BLaER1 (cell line): ENCODE measurements around the gene WDR33.
A peak's percentile ranks its signal among the peaks of the same experiment; 100 is the strongest.

Source experiments
- H3K27ac ChIP-seq: shearing (Covaris generic); formaldehyde crosslinking; 2 replicates; pipeline ENCODE4 v1.8.1; 2022
- H3K27me3 ChIP-seq: shearing (Covaris generic); formaldehyde crosslinking; 2 replicates; pipeline ENCODE4 v1.8.1; 2022
- H3K36me3 ChIP-seq: shearing (Covaris generic); formaldehyde crosslinking; 2 replicates; pipeline ENCODE4 v1.8.1; 2022
- H3K4me1 ChIP-seq: shearing (Covaris generic); formaldehyde crosslinking; 2 replicates; pipeline ENCODE4 v1.8.1; 2022
- H3K4me2 ChIP-seq: shearing (Covaris generic); formaldehyde crosslinking; 2 replicates; pipeline ENCODE4 v1.8.1; 2022
- H3K4me3 ChIP-seq: shearing (Covaris generic); formaldehyde crosslinking; 2 replicates; pipeline ENCODE4 v1.8.1; 2022
- H3K9ac ChIP-seq: shearing (Covaris generic); formaldehyde crosslinking; 2 replicates; pipeline ENCODE4 v1.8.1; 2022
- H3K9me3 ChIP-seq: shearing (Covaris generic); formaldehyde crosslinking; 2 replicates; pipeline ENCODE4 v1.8.1; 2022
- H4K20me1 ChIP-seq: shearing (Covaris generic); formaldehyde crosslinking; 2 replicates; pipeline ENCODE4 v1.8.1; 2022
- Cebpa-rat ChIP-seq: shearing (Covaris generic); IDR thresholded peaks from 2 replicates; pipeline ENCODE4 v1.8.1; 2022

Gene WDR33

DNA sequence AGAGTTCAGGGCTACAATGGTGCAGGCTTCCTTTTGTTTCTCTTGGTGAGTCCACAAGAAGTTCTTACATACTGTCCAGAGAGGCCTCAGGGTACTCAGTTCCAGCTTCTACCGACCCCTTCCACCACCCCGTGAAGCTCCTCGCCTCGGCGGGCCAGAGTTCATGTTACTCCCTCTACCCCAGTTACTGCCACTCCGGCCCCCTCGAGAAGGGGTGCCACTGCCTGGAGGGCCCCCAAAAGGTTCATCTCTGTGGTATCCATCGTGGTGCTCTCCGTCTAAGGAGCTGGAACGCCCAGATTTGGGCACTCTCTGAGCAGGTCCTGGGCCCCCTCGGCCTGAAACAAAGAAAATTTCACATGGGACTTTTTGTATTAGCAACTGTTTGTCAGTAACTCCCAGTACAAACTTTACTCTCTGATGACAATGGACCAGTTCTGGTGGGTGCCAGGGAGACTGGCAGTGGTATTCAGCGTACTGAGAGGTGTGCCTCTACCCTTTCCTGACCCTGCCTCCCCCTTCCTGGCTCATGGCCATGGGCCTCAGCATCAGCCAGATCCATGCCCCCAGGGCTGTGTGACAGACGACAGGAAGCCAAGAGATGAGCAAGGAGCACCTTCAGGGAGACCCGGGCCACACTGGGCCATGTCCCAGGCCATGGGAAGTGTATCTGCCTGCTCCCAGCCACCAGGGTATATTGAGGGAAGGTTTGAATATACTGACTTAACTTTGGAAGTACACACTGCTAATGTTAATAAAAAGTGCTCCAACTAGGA lies 104.6 kb downstream of the WDR33 start:
- TF ChIP-seq Cebpa-rat, result no peak
- Histone ChIP-seq H3K27me3 (no peaks in the 10 kb centered on the region), H3K27ac (no peak overlapping the region), H3K4me1 (peaks cover 27% of the 10 kb centered on the region), H4K20me1 (peaks cover 41% of the 10 kb centered on the region), H3K36me3 (peaks cover 73% of the 10 kb centered on the region), H3K4me3 (no peak overlapping the region), H3K9ac (no peak overlapping the region), H3K9me3 (no peaks in the 10 kb centered on the region), H3K4me2 (no peak overlapping the region)

DNA sequence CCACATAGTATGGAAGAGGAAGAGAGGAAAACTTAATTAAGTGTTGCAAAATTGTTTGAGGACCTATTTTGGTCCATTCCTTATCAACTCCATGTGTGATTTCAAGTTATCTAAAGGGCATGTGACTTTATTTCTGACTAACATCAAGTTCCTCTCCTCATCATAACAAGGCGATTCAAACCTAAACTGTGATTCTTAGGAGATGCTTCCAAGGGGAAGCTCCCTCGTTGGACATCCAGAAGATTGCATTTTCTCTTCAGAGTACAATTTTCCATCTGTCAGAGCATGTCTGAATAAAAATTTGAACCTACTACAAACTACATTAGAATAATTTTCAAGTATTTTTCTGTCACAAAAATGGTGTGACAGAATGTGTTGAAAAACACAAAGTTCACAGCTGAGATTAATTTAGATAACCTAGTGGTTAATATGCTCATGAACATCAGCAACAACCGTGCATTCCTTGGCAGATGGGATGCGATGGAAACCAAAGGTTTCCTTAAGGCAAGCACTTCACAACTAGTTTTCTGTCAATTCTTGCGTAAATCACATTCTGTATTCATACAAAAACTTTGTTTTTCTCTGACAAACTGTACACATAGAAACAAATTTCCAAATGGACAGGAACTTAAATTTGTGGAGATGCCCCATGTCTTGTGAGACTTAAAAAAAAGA lies 105.4 kb downstream of the WDR33 start:
- H3K4me3 ChIP-seq, result no peak overlapping the region
- peaks cover 41% of the 10 kb centered on the region for H4K20me1 ChIP-seq
- no peaks in the 10 kb centered on the region for H3K9me3 ChIP-seq
- H3K4me1 ChIP-seq, result peaks cover 33% of the 10 kb centered on the region
- peaks cover 64% of the 10 kb centered on the region for H3K36me3 ChIP-seq
- no peaks in the 10 kb centered on the region for H3K27me3 ChIP-seq
- H3K27ac ChIP-seq, result no peak overlapping the region
- H3K4me2 ChIP-seq, result no peak overlapping the region
- H3K9ac ChIP-seq, result no peak overlapping the region
- TF ChIP-seq Cebpa-rat, result no peak

DNA sequence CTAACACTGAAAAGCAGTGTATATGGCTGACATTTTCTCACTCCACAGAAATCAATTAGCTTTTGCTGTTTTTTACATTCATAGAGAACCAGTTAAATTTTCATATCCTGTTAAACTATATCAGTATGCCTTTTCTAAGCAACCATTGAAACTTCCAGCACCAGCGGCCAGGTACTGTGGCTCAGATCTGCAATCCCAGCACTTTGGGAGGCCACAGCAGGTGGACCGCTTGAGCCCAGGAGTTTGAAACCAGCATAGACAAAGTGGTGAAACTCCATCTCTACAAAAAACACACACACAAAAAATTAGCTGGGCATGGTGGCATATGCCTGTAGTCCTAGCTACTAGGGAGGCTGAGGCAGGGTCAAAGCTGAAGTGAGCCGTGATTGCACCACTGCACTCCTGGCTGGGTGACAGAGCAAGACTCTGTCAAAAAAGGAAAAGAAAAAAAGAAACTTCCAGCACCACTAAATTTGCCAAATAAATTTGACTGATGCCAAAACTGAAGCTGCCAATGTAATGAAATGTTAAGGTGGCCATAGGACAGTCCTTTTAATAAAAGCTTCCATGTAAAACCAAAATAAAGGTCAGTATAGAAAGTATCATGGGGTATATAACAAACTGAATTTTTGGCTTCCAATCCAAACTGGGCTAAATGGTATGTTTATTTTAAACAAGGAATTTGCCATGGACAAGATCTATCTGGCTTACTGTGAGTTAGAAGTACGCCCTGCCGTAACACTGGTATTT lies 106.2 kb downstream of the WDR33 start:
- Histone ChIP-seq H3K4me1 (peaks cover 36% of the 10 kb centered on the region), H3K4me3 (no peak overlapping the region), H4K20me1 (peaks cover 41% of the 10 kb centered on the region), H3K27ac (no peak overlapping the region), H3K9me3 (no peaks in the 10 kb centered on the region), H3K4me2 (no peak overlapping the region), H3K9ac (no peak overlapping the region), H3K27me3 (no peaks in the 10 kb centered on the region), H3K36me3 (peaks cover 57% of the 10 kb centered on the region)
- no peak for TF ChIP-seq Cebpa-rat

DNA sequence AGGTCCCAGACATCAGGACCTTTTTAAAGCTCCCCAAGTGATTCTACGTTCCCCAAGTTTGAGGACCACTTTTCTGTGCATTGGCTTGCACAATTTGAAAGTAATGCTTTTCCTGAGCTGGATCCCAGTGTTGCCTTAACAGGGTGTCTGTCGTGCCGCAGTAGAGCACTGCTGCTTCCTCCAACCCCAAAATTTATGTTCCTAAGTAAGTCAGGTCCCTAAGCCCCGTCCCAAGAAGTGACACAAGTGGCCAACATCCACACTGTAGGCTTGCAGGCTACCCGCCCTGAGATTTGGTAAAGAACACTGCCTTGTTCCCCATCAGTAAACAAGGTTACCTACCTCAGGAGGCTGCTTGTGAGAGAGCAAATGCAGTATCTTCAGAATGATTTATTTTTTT lies 107.7 kb downstream of the WDR33 start:
- H3K9me3 ChIP-seq, result no peaks in the 10 kb centered on the region
- H3K27ac ChIP-seq, result no peak overlapping the region
- peak overlapping the region; percentile 98; the same call in 1 of the 2 replicates for H3K9ac ChIP-seq
- H3K27me3 ChIP-seq, result no peaks in the 10 kb centered on the region
- no peak for TF ChIP-seq Cebpa-rat
- peaks cover 36% of the 10 kb centered on the region for H3K4me1 ChIP-seq
- H4K20me1 ChIP-seq, result peaks cover 41% of the 10 kb centered on the region
- peak overlapping the region; percentile 84; the same call in 1 of the 2 replicates for H3K4me3 ChIP-seq
- peaks cover 42% of the 10 kb centered on the region for H3K36me3 ChIP-seq
- H3K4me2 ChIP-seq, result peak overlapping the region; percentile 89

DNA sequence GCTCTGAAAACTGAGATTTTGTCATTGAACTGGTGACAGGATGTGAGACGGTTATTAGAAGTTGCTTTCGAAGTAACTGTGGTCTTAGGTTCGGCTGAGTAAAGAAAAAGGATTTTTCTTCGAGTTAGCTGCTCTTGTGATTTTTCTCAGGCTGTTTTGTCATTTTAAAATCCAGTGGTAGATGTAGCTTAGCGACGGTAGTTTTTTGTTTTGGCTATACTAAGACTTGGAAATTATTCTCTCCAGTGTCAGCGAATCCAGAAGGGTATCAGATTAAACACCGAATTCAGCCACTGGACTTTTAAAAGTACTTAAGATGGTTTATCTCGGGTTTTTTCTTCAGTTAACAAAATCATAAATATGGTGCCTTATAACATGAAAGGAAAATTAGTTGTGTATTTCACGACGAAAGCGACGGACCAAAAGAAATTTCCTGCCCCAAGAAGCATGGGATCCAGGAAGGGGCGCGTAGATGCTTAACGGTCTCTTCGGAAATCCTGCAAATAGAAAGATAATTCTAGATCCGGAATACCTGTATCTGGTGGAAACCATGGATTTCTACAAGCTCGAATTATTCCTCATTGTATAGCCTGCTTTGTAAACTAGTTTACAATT lies 108.5 kb downstream of the WDR33 start:
- H3K36me3 ChIP-seq, result peaks cover 34% of the 10 kb centered on the region
- peaks cover 41% of the 10 kb centered on the region for H4K20me1 ChIP-seq
- peak overlapping the region; percentile 98 for H3K9ac ChIP-seq
- peaks cover 36% of the 10 kb centered on the region for H3K4me1 ChIP-seq
- H3K27me3 ChIP-seq, result no peaks in the 10 kb centered on the region
- H3K9me3 ChIP-seq, result no peaks in the 10 kb centered on the region
- peak overlapping the region; percentile 89 for H3K4me2 ChIP-seq
- peak overlapping the region; percentile 99 for H3K27ac ChIP-seq
- no peak for TF ChIP-seq Cebpa-rat
- H3K4me3 ChIP-seq, result peak overlapping the region; percentile 84

DNA sequence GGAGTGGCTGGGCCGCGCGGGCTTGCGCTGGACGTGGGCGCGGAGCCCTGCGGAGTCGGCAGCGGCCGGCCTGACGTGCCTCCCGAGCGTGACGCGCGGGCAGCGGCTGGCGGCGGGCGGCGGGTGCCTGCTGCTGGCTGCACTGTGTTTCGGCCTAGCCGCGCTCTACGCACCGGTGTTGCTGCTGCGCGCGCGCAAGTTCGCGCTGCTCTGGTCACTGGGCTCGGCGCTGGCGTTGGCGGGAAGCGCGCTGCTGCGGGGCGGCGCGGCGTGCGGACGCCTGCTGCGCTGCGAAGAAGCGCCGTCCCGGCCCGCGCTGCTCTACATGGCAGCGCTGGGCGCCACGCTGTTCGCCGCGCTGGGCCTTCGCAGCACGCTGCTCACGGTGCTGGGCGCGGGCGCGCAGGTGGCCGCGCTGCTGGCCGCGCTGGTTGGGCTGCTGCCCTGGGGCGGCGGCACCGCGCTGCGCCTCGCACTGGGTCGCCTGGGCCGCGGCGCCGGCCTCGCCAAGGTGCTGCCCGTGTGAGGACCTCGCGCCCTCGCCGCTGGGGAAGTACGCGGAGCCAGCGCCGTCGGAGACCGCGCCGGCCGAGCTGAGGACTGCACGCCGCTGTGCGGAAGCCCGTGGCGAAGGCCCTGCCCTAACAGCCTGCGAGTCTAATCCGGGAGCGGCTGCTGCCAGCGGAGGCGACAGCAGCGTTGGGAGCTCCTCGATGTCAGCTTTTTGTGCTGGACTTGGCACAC lies 109.1 kb downstream of the WDR33 start:
- TF ChIP-seq Cebpa-rat, result no peak
- Histone ChIP-seq H3K4me1 (peaks cover 36% of the 10 kb centered on the region), H3K9me3 (no peaks in the 10 kb centered on the region)

DNA sequence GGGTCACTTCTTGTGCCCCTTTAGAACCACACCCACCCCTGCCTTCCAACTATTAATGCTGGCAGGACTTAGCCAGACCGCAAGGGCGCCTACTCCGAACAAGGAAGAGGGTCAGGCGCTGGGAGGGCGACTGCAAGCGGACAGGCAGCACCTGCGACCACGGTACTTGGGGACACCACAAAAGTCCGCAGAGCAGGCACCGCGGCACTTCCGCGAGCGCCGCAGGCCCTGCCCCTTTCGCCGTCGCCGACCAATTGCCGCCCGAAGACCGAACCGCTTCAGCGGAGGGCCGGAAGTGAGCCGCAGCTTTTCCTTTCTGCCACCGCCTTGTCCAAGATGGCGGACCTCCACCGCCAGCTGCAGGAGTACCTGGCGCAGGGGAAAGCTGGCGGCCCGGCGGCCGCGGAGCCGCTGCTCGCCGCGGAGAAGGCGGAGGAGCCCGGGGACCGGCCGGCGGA lies 109.7 kb downstream of the WDR33 start, which contains the start of gene SFT2D3:
SFT2D3 (plus strand) TSS at position 305 of the 458 bp plus-strand sequence; CDS start at position 337, 32 bp downstream.
- Histone ChIP-seq H3K4me2 (peak within 1 kb of the TSS; percentile 89), H3K4me1 (peaks cover 36% of the 10 kb centered on the region), H3K27ac (peak within 1 kb of the TSS; percentile 99), H3K27me3 (no peaks in the 10 kb centered on the region), H3K9me3 (no peaks in the 10 kb centered on the region), H3K4me3 (peak within 1 kb of the TSS; percentile 84), H4K20me1 (peaks cover 35% of the 10 kb centered on the region), H3K9ac (peak within 1 kb of the TSS; percentile 98), H3K36me3 (peaks cover 21% of the 10 kb centered on the region)
- TF ChIP-seq Cebpa-rat, result no peak

More for the DNA sequence above, 109.1 kb downstream of the WDR33 start:
- H3K27ac ChIP-seq, result peak overlapping the region; percentile 99
- H4K20me1 ChIP-seq, result peaks cover 41% of the 10 kb centered on the region
- H3K36me3 ChIP-seq, result peaks cover 27% of the 10 kb centered on the region
- H3K27me3 ChIP-seq, result no peaks in the 10 kb centered on the region
- peak overlapping the region; percentile 89 for H3K4me2 ChIP-seq
- H3K9ac ChIP-seq, result peak overlapping the region; percentile 98
- H3K4me3 ChIP-seq, result peak overlapping the region; percentile 84

DNA sequence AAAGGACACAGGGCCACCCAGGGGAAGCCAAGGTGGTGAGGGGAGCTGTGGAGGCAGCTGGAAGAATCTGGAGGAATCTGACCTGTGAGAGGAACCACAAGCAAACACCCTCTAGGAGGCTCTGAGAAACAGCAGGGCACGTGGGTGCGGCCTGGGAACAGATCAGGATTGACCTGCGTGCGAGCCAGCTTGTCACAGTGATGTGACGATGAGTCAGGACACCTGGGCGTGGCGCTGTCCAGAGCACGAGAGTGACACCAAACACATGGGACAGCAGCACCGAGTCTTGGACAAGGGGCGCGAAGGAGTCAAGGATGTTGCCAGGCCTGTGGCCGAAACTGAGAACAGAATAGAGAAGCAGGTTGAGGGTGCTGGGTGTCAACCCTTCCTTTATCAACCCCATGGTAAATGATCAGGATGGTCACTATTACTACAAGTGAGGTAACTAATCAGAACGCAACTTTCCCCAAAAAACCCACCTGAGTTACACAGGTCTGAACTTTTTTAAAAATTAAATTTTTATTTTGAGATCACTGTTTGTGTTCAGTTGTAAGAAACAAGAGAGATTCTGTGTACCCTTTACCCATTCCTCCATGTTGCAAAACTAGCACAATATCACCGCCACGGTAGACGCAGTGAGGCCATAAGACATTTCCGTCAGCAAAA lies 110.3 kb downstream of the WDR33 start:
- peaks cover 36% of the 10 kb centered on the region for H3K4me1 ChIP-seq
- H3K9ac ChIP-seq, result peak overlapping the region; percentile 98
- peak overlapping the region; percentile 84 for H3K4me3 ChIP-seq
- H3K27ac ChIP-seq, result peak overlapping the region; percentile 99
- no peak for TF ChIP-seq Cebpa-rat
- H3K36me3 ChIP-seq, result peaks cover 16% of the 10 kb centered on the region
- no peaks in the 10 kb centered on the region for H3K9me3 ChIP-seq
- H3K27me3 ChIP-seq, result no peaks in the 10 kb centered on the region
- H4K20me1 ChIP-seq, result peaks cover 30% of the 10 kb centered on the region
- H3K4me2 ChIP-seq, result peak overlapping the region; percentile 89
